ENCODE data around the gene PTCH1. TPM values are rescaled to one million over a fixed set of nuclear protein-coding genes. Genes with fewer than 3 reads are reported as not detected.

PTCH1 gene
- polyA plus RNA-seq, 3 donors: not detected

DNA sequence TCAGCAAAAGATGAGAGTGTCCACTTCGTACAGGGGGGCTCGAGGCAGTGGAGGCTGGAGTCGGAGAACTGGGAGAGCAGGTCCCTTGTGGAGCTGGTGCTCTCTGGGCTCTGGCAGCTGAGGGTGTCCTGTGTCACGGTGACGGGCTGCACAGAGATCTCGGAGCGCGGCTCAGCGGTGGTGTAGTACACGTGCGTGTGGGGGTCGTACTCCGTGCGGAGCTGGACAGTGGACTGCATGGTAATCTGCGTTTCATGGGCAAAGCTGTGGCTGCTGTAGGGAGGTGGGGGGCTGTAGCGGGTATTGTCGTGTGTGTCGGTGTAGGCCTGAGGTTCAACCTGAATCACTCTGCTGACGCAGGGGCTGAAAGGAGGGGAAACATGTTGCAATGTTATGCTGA lies 48.0 kb downstream of the PTCH1 start:
- H3K9ac ChIP-seq (ENCODE audit: insufficient read depth, low read length, poor library complexity, severe bottlenecking): no peak overlapping the region
- H2AFZ ChIP-seq (ENCODE audit: insufficient read depth, low read depth, low read length, poor library complexity, severe bottlenecking): no peak overlapping the region
- 85% methylated on average over 19 of the region's 19 CpGs for WGBS (ENCODE audit: insufficient coverage)
- H3K27me3 ChIP-seq (ENCODE audit: control insufficient read depth in 2 of 2, insufficient read depth in 2 of 2, low read length in 2 of 2): peaks cover 5 to 18% of the 10 kb centered on the region in 2 donors
- H4K20me1 ChIP-seq (ENCODE audit: insufficient read depth, low read length): no peaks in the 10 kb centered on the region
- no peaks in the 10 kb centered on the region for H3K36me3 Mint-ChIP-seq
- no peak overlapping the region for H3K27ac Mint-ChIP-seq
- H3K79me2 ChIP-seq (ENCODE audit: insufficient read depth, low read length): no peaks in the 10 kb centered on the region
- H3K36me3 ChIP-seq (replicated peaks in 1 of 2; ENCODE audit: control insufficient read depth in 1 of 2, insufficient read depth in 2 of 2, low read length in 2 of 2): no peaks in the 10 kb centered on the region
- no peak for DNase-seq
- peaks cover 18 to 47% (median 45%) of the 10 kb centered on the region in 3 donors for H3K27me3 Mint-ChIP-seq (ENCODE audit: low read depth in 3 of 3)
- H3K4me1 Mint-ChIP-seq: peaks cover 2% of the 10 kb centered on the region
- TF ChIP-seq CTCF (IDR thresholded peaks at IDR 0.05): no peak
- no peak overlapping the region for H3K4me2 ChIP-seq (replicated peaks; ENCODE audit: extremely low read depth, low read length, poor library complexity, severe bottlenecking)
- intact Hi-C loops (cut with micrococcal nuclease): no loop called here
- H3K27ac ChIP-seq (ENCODE audit: low read depth in 1 of 2, low read length in 2 of 2): no peak overlapping the region
- H3K4me3 ChIP-seq (replicated peaks in 1 of 3; ENCODE audit: low read depth in 2 of 3, low read length in 3 of 3): no peak overlapping the region
- H3K9me3 Mint-ChIP-seq: peaks cover 0 to 7% (median 4%) of the 10 kb centered on the region in 7 donors
- no peak overlapping the region for H3K4me3 Mint-ChIP-seq
- no peaks in the 10 kb centered on the region for H3K4me1 ChIP-seq (ENCODE audit: control insufficient read depth in 1 of 2, insufficient read depth in 2 of 2, low read length in 2 of 2)
- H3K9me3 ChIP-seq (replicated peaks in 1 of 2; ENCODE audit: control insufficient read depth in 1 of 2, insufficient read depth in 1 of 2, low read length in 2 of 2): peaks cover 0 to 3% of the 10 kb centered on the region in 2 donors

GRCh38 chr9:95465115-95465514 lies 51.7 kb downstream of the PTCH1 start:
- TF ChIP-seq CTCF (IDR thresholded peaks at IDR 0.05): no peak
- Mint-ChIP-seq H3K9me3 (peaks cover 0 to 9% (median 4%) of the 10 kb centered on the region in 7 donors), H3K4me1 (peaks cover 16% of the 10 kb centered on the region), H3K4me3 (peak overlapping the region in 1 of 2 donors; percentile 23), H3K27me3 (ENCODE audit: low read depth in 3 of 3) (peaks cover 39 to 69% (median 67%) of the 10 kb centered on the region in 3 donors), H3K36me3 (no peaks in the 10 kb centered on the region), H3K27ac (no peak overlapping the region)
- H3K4me3 ChIP-seq (replicated peaks in 1 of 3; ENCODE audit: low read depth in 2 of 3, low read length in 3 of 3): no peak overlapping the region
- no CpG with 5 or more reads among the region's 4 CpGs for WGBS (ENCODE audit: insufficient coverage)
- H3K36me3 ChIP-seq (replicated peaks in 1 of 2; ENCODE audit: control insufficient read depth in 1 of 2, insufficient read depth in 2 of 2, low read length in 2 of 2): no peaks in the 10 kb centered on the region
- no peak overlapping the region for H3K27ac ChIP-seq (ENCODE audit: low read depth in 1 of 2, low read length in 2 of 2)
- no peak overlapping the region for H2AFZ ChIP-seq (ENCODE audit: insufficient read depth, low read depth, low read length, poor library complexity, severe bottlenecking)
- H3K27me3 ChIP-seq (ENCODE audit: control insufficient read depth in 2 of 2, insufficient read depth in 2 of 2, low read length in 2 of 2): peaks cover 11 to 49% of the 10 kb centered on the region in 2 donors
- peaks cover 0 to 3% of the 10 kb centered on the region in 2 donors for H3K9me3 ChIP-seq (replicated peaks in 1 of 2; ENCODE audit: control insufficient read depth in 1 of 2, insufficient read depth in 1 of 2, low read length in 2 of 2)
- H3K9ac ChIP-seq (ENCODE audit: insufficient read depth, low read length, poor library complexity, severe bottlenecking): no peak overlapping the region
- no peaks in the 10 kb centered on the region for H3K79me2 ChIP-seq (ENCODE audit: insufficient read depth, low read length)
- H3K4me1 ChIP-seq (ENCODE audit: control insufficient read depth in 1 of 2, insufficient read depth in 2 of 2, low read length in 2 of 2): peaks cover 6 to 7% of the 10 kb centered on the region in 2 donors
- intact Hi-C loops (cut with micrococcal nuclease): no loop called here
- no peak for DNase-seq
- no peaks in the 10 kb centered on the region for H4K20me1 ChIP-seq (ENCODE audit: insufficient read depth, low read length)
- H3K4me2 ChIP-seq (replicated peaks; ENCODE audit: extremely low read depth, low read length, poor library complexity, severe bottlenecking): no peak overlapping the region

All from CD14-positive monocyte (primary cell).